Fibroblast of pulmonary artery (primary cell): ENCODE measurements around the gene RUSC2.
"Not testable (repeated sequence)": the region's sequence is repeated elsewhere in the genome, so short reads cannot be mapped to it uniquely, and the experiment has no call there.

ENCODE experiments used
- DNase-seq: peaks from one replicate; pipeline ENCODE4 v3.0.0-alpha.2; 2010; ENCODE audit warnings: low read depth
- H3K4me3 ChIP-seq: replicated peaks from 2 replicates; pipeline ENCODE4 v1.5.1; 2011; ENCODE audit warnings: low read depth, mild to moderate bottlenecking, control low read depth, low read length, moderate library complexity
- CTCF ChIP-seq: IDR thresholded peaks from 2 replicates; pipeline ENCODE4 v1.5.1; 2011; ENCODE audit warnings: mild to moderate bottlenecking, control low read depth, low read length, inconsistent platforms; ENCODE audit errors: missing control alignments

Gene RUSC2

GRCh38 chr9:35484406-35484805 is 5.5 kb upstream of the RUSC2 start:
- no peak overlapping the region for H3K4me3 ChIP-seq
- no peak for TF ChIP-seq CTCF
- DNase-seq: no peak

GRCh38 chr9:35487081-35487480 is 2.8 kb upstream of the RUSC2 start:
- no peak overlapping the region for H3K4me3 ChIP-seq
- DNase-seq: no peak
- no peak for TF ChIP-seq CTCF

GRCh38 chr9:35488021-35488420 is 1.9 kb upstream of the RUSC2 start:
- no peak for TF ChIP-seq CTCF
- no peak for DNase-seq
- H3K4me3 ChIP-seq: no peak overlapping the region

GRCh38 chr9:35488566-35489312 is 1.2 kb upstream of the RUSC2 start:
- H3K4me3 ChIP-seq: peak overlapping the region; percentile 91
- TF ChIP-seq CTCF: no peak
- DNase-seq: no peak

GRCh38 chr9:35490155-35490909 is 421 bp downstream of the RUSC2 start:
- no peak for TF ChIP-seq CTCF
- no peak for DNase-seq

GRCh38 chr9:35490910-35491465 is 1.1 kb downstream of the RUSC2 start:
- no peak for TF ChIP-seq CTCF
- peak; percentile 50 for DNase-seq
- H3K4me3 ChIP-seq: peak overlapping the region; percentile 91

More at GRCh38 chr9:35490155-35490909, 421 bp downstream of the RUSC2 start:
- peak overlapping the region; percentile 91 for H3K4me3 ChIP-seq

GRCh38 chr9:35493119-35493518 is 3.2 kb downstream of the RUSC2 start:
- not testable (repeated sequence) for H3K4me3 ChIP-seq, DNase-seq
